GM06990 (cell line): Measurements from ENCODE around the gene ADAMTS6.

Experiments used
- DNase-seq: peaks from one replicate; pipeline ENCODE4 v3.0.0-alpha.2; 2011; ENCODE audit not compliant: insufficient read length; ENCODE audit errors: extremely low read depth
- H3K27me3 ChIP-seq: replicated peaks from 2 replicates; pipeline ENCODE4 v1.6.0; 2011; ENCODE audit warnings: low read length; ENCODE audit not compliant: control insufficient read depth, insufficient read depth
- H3K36me3 ChIP-seq: 2 replicates; pipeline ENCODE4 v1.5.1; 2011; ENCODE audit warnings: low read length; ENCODE audit not compliant: control insufficient read depth, insufficient read depth
- H3K4me3 ChIP-seq: replicated peaks from 2 replicates; pipeline ENCODE4 v1.5.1; 2011; ENCODE audit warnings: low read depth, mild to moderate bottlenecking, control low read depth, low read length
- TF ChIP-seq, protein P1 (sequence below): IDR thresholded peaks from 2 replicates; pipeline ENCODE4 v1.5.1; 2011; ENCODE audit warnings: low read length, control low read depth, mild to moderate bottlenecking, inconsistent platforms; ENCODE audit not compliant: insufficient read depth, poor library complexity, severe bottlenecking

Gene ADAMTS6

DNA sequence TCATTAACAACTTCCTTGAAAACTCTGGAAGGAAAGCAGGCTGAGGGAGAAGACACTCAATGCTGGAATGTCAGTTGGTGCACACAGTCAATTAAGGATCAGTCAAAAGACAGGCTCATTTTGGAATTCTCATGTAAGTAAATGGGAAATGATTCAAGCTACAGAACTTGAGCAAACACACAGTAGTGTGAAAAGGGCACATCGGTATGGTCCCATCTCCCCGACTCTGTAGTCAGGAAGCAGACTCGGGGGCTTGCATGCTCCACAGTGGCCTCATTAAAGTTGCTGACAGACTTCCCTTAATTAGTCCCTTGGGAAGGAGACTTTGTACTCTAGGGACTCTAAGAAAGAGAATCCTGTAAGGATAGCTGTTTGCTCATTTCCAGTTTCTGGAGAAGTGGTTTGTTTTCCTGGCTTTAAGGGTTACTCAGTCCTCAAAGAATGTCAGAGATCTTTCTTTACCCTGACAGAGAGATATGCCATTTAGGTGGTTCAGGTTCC lies 339.2 kb downstream of the ADAMTS6 start:
- DNase-seq, result no peak
- no peaks in the 10 kb centered on the region for H3K27me3 ChIP-seq
- no peaks in the 10 kb centered on the region for H3K36me3 ChIP-seq
- no peak overlapping the region for H3K4me3 ChIP-seq
- TF ChIP-seq, protein P1, sequence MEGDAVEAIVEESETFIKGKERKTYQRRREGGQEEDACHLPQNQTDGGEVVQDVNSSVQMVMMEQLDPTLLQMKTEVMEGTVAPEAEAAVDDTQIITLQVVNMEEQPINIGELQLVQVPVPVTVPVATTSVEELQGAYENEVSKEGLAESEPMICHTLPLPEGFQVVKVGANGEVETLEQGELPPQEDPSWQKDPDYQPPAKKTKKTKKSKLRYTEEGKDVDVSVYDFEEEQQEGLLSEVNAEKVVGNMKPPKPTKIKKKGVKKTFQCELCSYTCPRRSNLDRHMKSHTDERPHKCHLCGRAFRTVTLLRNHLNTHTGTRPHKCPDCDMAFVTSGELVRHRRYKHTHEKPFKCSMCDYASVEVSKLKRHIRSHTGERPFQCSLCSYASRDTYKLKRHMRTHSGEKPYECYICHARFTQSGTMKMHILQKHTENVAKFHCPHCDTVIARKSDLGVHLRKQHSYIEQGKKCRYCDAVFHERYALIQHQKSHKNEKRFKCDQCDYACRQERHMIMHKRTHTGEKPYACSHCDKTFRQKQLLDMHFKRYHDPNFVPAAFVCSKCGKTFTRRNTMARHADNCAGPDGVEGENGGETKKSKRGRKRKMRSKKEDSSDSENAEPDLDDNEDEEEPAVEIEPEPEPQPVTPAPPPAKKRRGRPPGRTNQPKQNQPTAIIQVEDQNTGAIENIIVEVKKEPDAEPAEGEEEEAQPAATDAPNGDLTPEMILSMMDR, result no peak

DNA sequence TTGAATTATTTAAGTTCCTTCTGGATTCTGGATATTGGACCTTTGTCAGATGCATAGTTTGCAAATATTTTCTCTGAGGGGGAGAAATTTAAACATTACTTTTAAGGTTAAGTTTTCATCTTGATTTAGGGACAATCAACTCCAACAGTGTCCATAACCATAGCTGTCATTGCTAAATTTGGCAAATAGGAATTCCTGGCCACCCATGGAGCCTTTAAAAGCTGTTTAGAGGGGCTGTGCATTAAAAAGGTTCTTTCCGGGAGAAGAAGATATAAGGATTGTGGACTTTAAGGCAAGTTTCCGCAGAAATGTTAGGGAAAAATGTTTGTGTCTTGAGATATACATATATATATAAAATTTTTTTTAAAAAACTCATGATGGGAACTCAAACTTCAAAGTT lies 339.7 kb downstream of the ADAMTS6 start:
- H3K36me3 ChIP-seq, result no peaks in the 10 kb centered on the region
- TF ChIP-seq, protein P1, result no peak
- no peaks in the 10 kb centered on the region for H3K27me3 ChIP-seq
- no peak for DNase-seq
- H3K4me3 ChIP-seq, result no peak overlapping the region

- Histone ChIP-seq H3K27me3 (no peaks in the 10 kb centered on the region), H3K36me3 (no peaks in the 10 kb centered on the region), H3K4me3 (no peak overlapping the region)
- no peak for DNase-seq
- TF ChIP-seq, protein P1, result no peak
Measured at GRCh38 chr5:65141493-65141892, 340.2 kb downstream of the ADAMTS6 start.

DNA sequence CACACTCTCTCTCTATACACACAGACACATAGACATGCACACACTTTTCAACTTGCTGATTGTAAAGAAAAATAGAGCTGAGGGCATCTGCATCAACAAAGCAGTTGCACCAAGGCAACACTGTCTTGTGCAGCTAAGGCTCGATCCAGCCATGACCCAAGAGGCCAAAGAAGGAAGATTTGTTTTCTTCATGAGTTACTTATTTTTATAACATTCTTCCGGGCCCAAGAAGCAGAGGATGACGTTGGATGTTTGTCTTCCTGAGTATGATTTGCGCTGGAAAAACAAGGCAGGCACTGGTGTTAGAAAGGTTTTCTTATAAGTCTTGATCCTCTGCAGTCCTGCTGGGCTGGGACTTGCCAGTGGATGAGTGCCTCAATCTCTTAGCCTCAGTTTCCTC lies 344.1 kb downstream of the ADAMTS6 start:
- Histone ChIP-seq H3K27me3 (no peaks in the 10 kb centered on the region), H3K36me3 (no peaks in the 10 kb centered on the region), H3K4me3 (no peak overlapping the region)
- TF ChIP-seq, protein P1, result no peak
- DNase-seq, result no peak

- Histone ChIP-seq H3K36me3 (no peaks in the 10 kb centered on the region), H3K27me3 (no peaks in the 10 kb centered on the region), H3K4me3 (no peak overlapping the region)
- TF ChIP-seq, protein P1, result no peak
- no peak for DNase-seq
Measured at GRCh38 chr5:65133477-65134110, 348.1 kb downstream of the ADAMTS6 start.

GRCh38 chr5:65132386-65132785 lies 349.3 kb downstream of the ADAMTS6 start:
- Histone ChIP-seq H3K4me3 (no peak overlapping the region), H3K27me3 (no peaks in the 10 kb centered on the region), H3K36me3 (no peaks in the 10 kb centered on the region)
- no peak for DNase-seq
- TF ChIP-seq, protein P1, result no peak
